Colonic mucosa (tissue), 4 donors: Measurements from ENCODE around the gene IHH. TPM values are rescaled to one million over a fixed set of nuclear protein-coding genes. Genes with fewer than 3 reads are reported as not detected.

Experiments used
- DNase-seq: peaks from one replicate; pipeline ENCODE4 v3.0.0-alpha.2; 2020
- H3K27ac ChIP-seq: fragments of 200-600 bp; one replicate; pipeline ENCODE4 v1.8.0; 2021
- H3K27me3 ChIP-seq: fragments of 200-600 bp; one replicate; pipeline ENCODE4 v1.8.0; 2021
- H3K36me3 ChIP-seq: fragments of 200-600 bp; one replicate; pipeline ENCODE4 v1.8.0; 2021
- H3K4me1 ChIP-seq: fragments of 200-600 bp; one replicate; pipeline ENCODE4 v1.8.0; 2021; ENCODE audit warnings: mild to moderate bottlenecking
- H3K4me3 ChIP-seq: fragments of 200-600 bp; one replicate; pipeline ENCODE4 v1.8.0; 2021
- H3K9ac ChIP-seq, 2 donors: one replicate each; pipeline ENCODE4 v1.7.0; 2013; ENCODE audit warnings: control low read depth in 2 of 2, low read depth in 2 of 2, low read length in 2 of 2
- H3K9me3 ChIP-seq: fragments of 200-600 bp; one replicate; pipeline ENCODE4 v1.8.0; 2021
- CTCF ChIP-seq: fragments of 200-600 bp; IDR thresholded peaks from one replicate; pipeline ENCODE4 v1.8.0; 2022; ENCODE audit warnings: antibody characterized with exemption, mild to moderate bottlenecking
- intact Hi-C: fragments of 100-400 bp; cut with DNase I; formaldehyde crosslinking; loops from one replicate; pipeline ENCODE4 v1.14.1; 2022
- total RNA-seq, 2 donors: library from RNA; stranded (reverse); fragmentation: NEBNext Ultra II Directional in 1 of 2; extraction: Animal tissue kit (Norgen Biotek cat#: 25700) in 1 of 2; gene quantifications; one replicate each; pipeline ENCODE4 v1.2.1, GENCODE V29; 2021
- donor health status: healthy.
- donor health status: DM: no; HTN: no; CAD: no.
- donor health status: DM: no; HTN: no; CAD: no.

The IHH gene
- total RNA-seq, 2 donors from 2014 or later = 82.2 to 103 TPM

- no peak for DNase-seq
- Histone ChIP-seq H3K27me3 (no peaks in the 10 kb centered on the region), H3K27ac (no peak overlapping the region), H3K4me3 (no peak overlapping the region), H3K9ac (no peak overlapping the region), H3K4me1 (no peaks in the 10 kb centered on the region), H3K36me3 (no peaks in the 10 kb centered on the region), H3K9me3 (no peaks in the 10 kb centered on the region)
- intact Hi-C loops = no loop called here
- TF ChIP-seq CTCF = no peak
These were observed 42.0 kb downstream of the IHH start for GRCh38 chr2:219018726-219019125.

GRCh38 chr2:219018286-219018685, 42.4 kb downstream of the IHH start:
- no peak for TF ChIP-seq CTCF
- Histone ChIP-seq H3K27ac (no peak overlapping the region), H3K36me3 (no peaks in the 10 kb centered on the region), H3K4me1 (no peaks in the 10 kb centered on the region), H3K9me3 (no peaks in the 10 kb centered on the region), H3K27me3 (no peaks in the 10 kb centered on the region), H3K9ac (no peak overlapping the region), H3K4me3 (no peak overlapping the region)
- intact Hi-C loops = no loop called here
- DNase-seq = no peak

- no peaks in the 10 kb centered on the region for H3K4me1 ChIP-seq
- intact Hi-C loops = no loop called here
- H3K9me3 ChIP-seq = no peaks in the 10 kb centered on the region
- DNase-seq = no peak
- H3K9ac ChIP-seq = no peak overlapping the region
- H3K27me3 ChIP-seq = no peaks in the 10 kb centered on the region
- H3K36me3 ChIP-seq = no peaks in the 10 kb centered on the region
- no peak overlapping the region for H3K27ac ChIP-seq
- H3K4me3 ChIP-seq = no peak overlapping the region
- no peak for TF ChIP-seq CTCF
These were observed 43.4 kb downstream of the IHH start for GRCh38 chr2:219017201-219017931.

- Histone ChIP-seq H3K4me3 (no peak overlapping the region), H3K27ac (no peak overlapping the region), H3K36me3 (no peaks in the 10 kb centered on the region), H3K4me1 (no peaks in the 10 kb centered on the region), H3K9me3 (no peaks in the 10 kb centered on the region), H3K27me3 (no peaks in the 10 kb centered on the region), H3K9ac (no peak overlapping the region)
- no peak for DNase-seq
- TF ChIP-seq CTCF = no peak
- intact Hi-C loops = no loop called here
These were observed 44.0 kb downstream of the IHH start for GRCh38 chr2:219016721-219017120.

- DNase-seq = no peak
- intact Hi-C loops = no loop called here
- Histone ChIP-seq H3K9me3 (no peaks in the 10 kb centered on the region), H3K9ac (no peak overlapping the region), H3K27me3 (no peaks in the 10 kb centered on the region), H3K4me1 (no peaks in the 10 kb centered on the region), H3K27ac (no peak overlapping the region), H3K4me3 (no peak overlapping the region), H3K36me3 (no peaks in the 10 kb centered on the region)
- no peak for TF ChIP-seq CTCF
These were observed 49.8 kb downstream of the IHH start for GRCh38 chr2:219010873-219011272.
